SU-DHL-6 (cell line): Measurements from ENCODE around the gene CPAMD8.

Source experiments
- CTCF ChIP-seq: fragments of 200-600 bp; sonication (generic); IDR thresholded peaks from one replicate; pipeline ENCODE4 v1.5.1; 2017; ENCODE audit warnings: antibody characterized with exemption, mild to moderate bottlenecking, low read length, moderate library complexity; ENCODE audit not compliant: insufficient read depth, poor library complexity, severe bottlenecking
- EZH2phosphoT487 ChIP-seq: fragments of 200-600 bp; sonication (generic), shearing (Covaris generic); conservative IDR thresholded peaks from 2 replicates; pipeline ENCODE4 v1.6.1; 2018; ENCODE audit warnings: mild to moderate bottlenecking, antibody characterized with exemption, low read length, moderate library complexity, mixed read lengths

DNA sequence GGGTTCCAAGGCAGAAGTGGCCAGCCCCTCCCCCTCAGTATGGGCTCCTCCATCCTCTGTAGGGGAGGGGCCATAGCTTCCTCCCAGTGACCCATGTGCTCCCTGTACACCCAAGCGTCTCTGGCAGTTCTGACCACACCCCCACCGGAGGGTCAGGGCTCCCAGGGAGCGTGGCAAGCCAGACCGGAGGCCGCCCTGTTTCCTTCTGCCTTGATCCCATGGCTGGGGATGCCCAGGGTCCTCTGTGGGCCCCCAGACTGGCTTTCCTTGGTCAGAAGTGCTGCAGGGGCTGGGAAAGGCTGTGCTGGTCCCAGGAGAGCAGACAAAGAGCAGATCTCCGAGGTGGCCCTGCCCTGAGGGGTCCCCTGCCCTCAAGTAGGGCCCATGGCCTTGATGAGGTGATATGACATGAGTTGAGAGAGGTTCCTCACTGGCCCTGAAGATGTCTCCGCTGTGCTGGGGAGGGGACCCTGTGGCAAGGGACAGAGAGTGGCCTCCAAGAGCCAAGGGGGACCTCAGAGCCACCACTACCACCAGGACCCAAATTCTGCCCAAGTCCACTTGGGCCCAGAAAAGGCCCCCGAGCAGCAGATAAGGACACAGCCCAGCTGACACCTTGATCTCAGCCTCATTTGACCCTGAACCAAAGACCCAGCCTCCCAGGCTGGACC lies 145.6 kb downstream of the CPAMD8 start:
- no peak for TF ChIP-seq CTCF
- TF ChIP-seq EZH2phosphoT487, result no peak
